ENCODE results near the gene S100A14.

- TF ChIP-seq POLR2A (IDR thresholded peaks at IDR 0.05) (no peak), CTCF (IDR thresholded peaks at IDR 0.05) (peak in 5 of 6 experiments; percentile 54 to 88 (median 61))
These were observed 1.5 kb upstream of the S100A14 start for GRCh38 chr1:153617663-153618062.
